HEK293 (cell line): ENCODE data around the gene SUMO3.
A peak's percentile ranks its signal among the peaks of the same experiment; 100 is the strongest.

ENCODE experiments used
- CTCF ChIA-PET: fragments of 350-600 bp; formaldehyde crosslinking; extraction: SDS; loops from one replicate; lab custom pipeline; 2021; ENCODE audit warnings: antibody characterized with exemption; lab: Yijun Ruan, JAX
- POLR2A ChIA-PET: fragments of 300-600 bp; formaldehyde crosslinking; extraction: SDS; loops from one replicate; lab custom pipeline; 2020; ENCODE audit warnings: antibody characterized with exemption, inconsistent platforms; lab: Yijun Ruan, JAX
- H3K27ac ChIP-seq: fragments of 200-500 bp; sonication (Bioruptor generic); 2 replicates; pipeline ENCODE4 v1.5.1; 2014; ENCODE audit warnings: low read depth, low read length, control low read depth, inconsistent platforms; ENCODE audit errors: extremely low read depth
- H3K36me3 ChIP-seq, 2 experiments: fragments of 200-500 bp in 1 of 2; sonication (Bioruptor generic) in 1 of 2; 1 replicate in 1 of 2; 2 replicates in 1 of 2; pipeline ENCODE4 v1.5.1; 2014 to 2017; ENCODE audit warnings: inconsistent platforms in 2 of 2, low read length in 2 of 2; ENCODE audit not compliant: control insufficient read depth in 2 of 2, insufficient read depth in 1 of 2
- H3K4me1 ChIP-seq: fragments of 200-500 bp; sonication (Bioruptor generic); 2 replicates; pipeline ENCODE4 v1.5.1; 2014; ENCODE audit warnings: mild to moderate bottlenecking, low read length, inconsistent platforms; ENCODE audit not compliant: control insufficient read depth, insufficient read depth
- H3K4me3 ChIP-seq: 2 replicates; pipeline ENCODE4 v1.5.1; 2011; ENCODE audit warnings: low read depth, mild to moderate bottlenecking, control low read depth, low read length, moderate library complexity
- H3K9me3 ChIP-seq: fragments of 200-500 bp; sonication (Bioruptor generic); 2 replicates; pipeline ENCODE4 v1.5.1; 2014; ENCODE audit warnings: low read depth, low read length, inconsistent platforms; ENCODE audit not compliant: control insufficient read depth, insufficient read depth
- IKZF3 ChIP-seq: fragments of 450-650 bp; IDR thresholded peaks from 2 replicates; pipeline ENCODE4 v1.5.0; 2018; ENCODE audit warnings: missing biosample characterization, mild to moderate bottlenecking, missing genetic modification characterization, moderate library complexity
- ZBTB1 ChIP-seq: fragments of 450-650 bp; formaldehyde crosslinking; IDR thresholded peaks from 2 replicates; pipeline ENCODE4 v1.5.1; 2016; ENCODE audit warnings: missing biosample characterization, missing genetic modification characterization
- ZBTB17 ChIP-seq: fragments of 450-650 bp; formaldehyde crosslinking; IDR thresholded peaks from 2 replicates; pipeline ENCODE4 v1.5.1; 2016; ENCODE audit warnings: missing biosample characterization, missing genetic modification characterization
- ZBTB44 ChIP-seq: fragments of 450-650 bp; IDR thresholded peaks from 2 replicates; pipeline ENCODE4 v1.5.1; 2018; ENCODE audit warnings: missing biosample characterization, mild to moderate bottlenecking, missing genetic modification characterization
- ZIC2 ChIP-seq: fragments of 450-650 bp; formaldehyde crosslinking; IDR thresholded peaks from 2 replicates; pipeline ENCODE4 v1.5.1; 2016; ENCODE audit warnings: missing biosample characterization, missing genetic modification characterization
- ZNF26 ChIP-seq: fragments of 450-650 bp; formaldehyde crosslinking; IDR thresholded peaks from 2 replicates; pipeline ENCODE4 v1.5.1; 2016; ENCODE audit warnings: missing biosample characterization, missing genetic modification characterization
- ZNF623 ChIP-seq: fragments of 450-650 bp; formaldehyde crosslinking; IDR thresholded peaks from 2 replicates; pipeline ENCODE4 v1.5.1; 2016; ENCODE audit warnings: missing biosample characterization, missing genetic modification characterization
- ZNF785 ChIP-seq: fragments of 450-650 bp; formaldehyde crosslinking; IDR thresholded peaks from 2 replicates; pipeline ENCODE4 v1.5.1; 2016; ENCODE audit warnings: missing biosample characterization, missing genetic modification characterization
- ZNF791 ChIP-seq: fragments of 450-650 bp; formaldehyde crosslinking; IDR thresholded peaks from 2 replicates; pipeline ENCODE4 v1.5.1; 2016; ENCODE audit warnings: missing biosample characterization, missing genetic modification characterization
- TF ChIP-seq, protein P1 (sequence below): fragments of 450-650 bp; formaldehyde crosslinking; IDR thresholded peaks from 2 replicates; pipeline ENCODE4; 2016; ENCODE audit warnings: missing biosample characterization, missing genetic modification characterization
- TF ChIP-seq, protein P2 (sequence below): fragments of 450-650 bp; formaldehyde crosslinking; IDR thresholded peaks from 2 replicates; pipeline ENCODE4 v1.5.1; 2017; ENCODE audit warnings: missing biosample characterization, missing genetic modification characterization
- TF ChIP-seq, protein P3 (sequence below): IDR thresholded peaks from 2 replicates; pipeline ENCODE4 v1.6.1; 2011; ENCODE audit warnings: mild to moderate bottlenecking, low read depth, low read length, borderline replicate concordance

SUMO3 gene

DNA sequence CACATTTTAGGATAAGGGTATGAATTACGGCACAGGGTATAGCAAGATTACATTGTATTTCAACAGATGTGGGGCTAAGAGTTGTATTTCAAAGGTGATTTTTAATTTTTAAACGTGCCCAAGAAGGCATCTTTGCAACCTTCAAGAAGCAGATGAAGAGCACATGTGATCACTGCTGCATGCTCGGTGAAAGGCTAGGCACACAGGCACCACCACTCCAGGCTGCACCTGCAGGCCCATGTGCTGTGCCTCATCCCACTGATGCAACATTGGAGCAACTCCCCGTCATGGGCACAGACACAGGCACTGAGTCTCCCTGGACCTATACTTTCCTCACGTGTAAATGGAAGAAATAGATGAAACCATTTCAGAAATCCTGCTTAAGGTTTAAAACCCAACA is 39.8 kb downstream of the SUMO3 start:
- TF ChIP-seq, protein P1, sequence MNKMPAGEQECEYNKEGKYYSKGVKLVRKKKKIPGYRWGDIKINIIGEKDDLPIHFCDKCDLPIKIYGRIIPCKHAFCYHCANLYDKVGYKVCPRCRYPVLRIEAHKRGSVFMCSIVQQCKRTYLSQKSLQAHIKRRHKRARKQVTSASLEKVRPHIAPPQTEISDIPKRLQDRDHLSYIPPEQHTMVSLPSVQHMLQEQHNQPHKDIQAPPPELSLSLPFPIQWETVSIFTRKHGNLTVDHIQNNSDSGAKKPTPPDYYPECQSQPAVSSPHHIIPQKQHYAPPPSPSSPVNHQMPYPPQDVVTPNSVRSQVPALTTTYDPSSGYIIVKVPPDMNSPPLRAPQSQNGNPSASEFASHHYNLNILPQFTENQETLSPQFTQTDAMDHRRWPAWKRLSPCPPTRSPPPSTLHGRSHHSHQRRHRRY (tag by site-specific recombination), result no peak
- TF ChIP-seq ZBTB17 (tag by site-specific recombination), result peak; percentile 55
- ChIA-PET CTCF (interaction anchor here (1.6 kb wide), 1 partner anchor 15 kb away, joined by 6 read pairs; no protein-coding TSS in a partner anchor), POLR2A (no interaction called here)
- Histone ChIP-seq H3K4me1 (no peaks in the 10 kb centered on the region), H3K4me3 (no peak overlapping the region), H3K9me3 (no peaks in the 10 kb centered on the region), H3K27ac (no peak overlapping the region), H3K36me3 (peaks cover 24 to 60% of the 10 kb centered on the region in 2 experiments)

GRCh38 chr21:44774972-44775371 is 42.9 kb downstream of the SUMO3 start:
- Histone ChIP-seq H3K9me3 (no peaks in the 10 kb centered on the region), H3K4me3 (no peak overlapping the region), H3K4me1 (no peaks in the 10 kb centered on the region), H3K27ac (no peak overlapping the region), H3K36me3 (peaks cover 19 to 78% of the 10 kb centered on the region in 2 experiments)
- CTCF ChIA-PET, result interaction anchor here (1.7 to 2.1 kb wide), 2 partner anchors 14 to 18 kb away, joined by 5 to 12 read pairs; no protein-coding TSS in a partner anchor
- TF ChIP-seq, protein P2, sequence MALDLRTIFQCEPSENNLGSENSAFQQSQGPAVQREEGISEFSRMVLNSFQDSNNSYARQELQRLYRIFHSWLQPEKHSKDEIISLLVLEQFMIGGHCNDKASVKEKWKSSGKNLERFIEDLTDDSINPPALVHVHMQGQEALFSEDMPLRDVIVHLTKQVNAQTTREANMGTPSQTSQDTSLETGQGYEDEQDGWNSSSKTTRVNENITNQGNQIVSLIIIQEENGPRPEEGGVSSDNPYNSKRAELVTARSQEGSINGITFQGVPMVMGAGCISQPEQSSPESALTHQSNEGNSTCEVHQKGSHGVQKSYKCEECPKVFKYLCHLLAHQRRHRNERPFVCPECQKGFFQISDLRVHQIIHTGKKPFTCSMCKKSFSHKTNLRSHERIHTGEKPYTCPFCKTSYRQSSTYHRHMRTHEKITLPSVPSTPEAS (tag by site-specific recombination), result no peak
- peak; percentile 62 for TF ChIP-seq ZNF623 (tag by site-specific recombination)
- POLR2A ChIA-PET, result no interaction called here

DNA sequence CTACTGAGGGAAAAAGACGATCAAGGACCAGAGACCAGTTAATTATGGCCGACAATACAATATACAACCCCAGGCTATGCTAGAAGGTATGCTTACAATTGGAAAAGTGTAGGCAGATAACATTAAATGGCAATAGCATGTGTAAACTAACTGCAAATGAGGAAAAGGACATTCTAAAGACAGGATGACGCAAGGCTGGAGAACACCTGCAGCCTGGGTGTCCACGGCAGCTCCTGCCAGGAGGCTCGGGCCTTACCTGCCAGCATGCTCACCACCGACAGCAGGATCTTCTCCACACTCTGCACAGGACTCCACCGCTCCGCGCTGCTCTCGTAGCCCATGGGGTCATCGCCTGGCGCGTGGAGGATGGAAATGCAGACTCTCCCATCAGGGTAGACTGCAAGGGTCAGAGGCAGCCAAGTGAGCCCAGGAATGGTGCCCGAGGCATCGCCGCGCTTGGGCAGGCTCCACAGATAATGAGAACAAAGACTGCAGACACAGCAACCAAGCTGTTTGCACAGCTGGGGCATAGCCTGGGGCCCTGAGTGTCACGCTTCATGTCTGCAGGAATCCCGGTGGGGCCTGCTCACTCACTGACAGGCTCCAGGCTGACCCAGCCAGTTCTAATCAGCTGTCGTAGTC is 44.5 kb downstream of the SUMO3 start:
- H3K4me3 ChIP-seq, result no peak overlapping the region
- H3K36me3 ChIP-seq, result peaks cover 23 to 83% of the 10 kb centered on the region in 2 experiments
- TF ChIP-seq ZIC2 (tag by site-specific recombination) (peak; percentile 80), ZBTB1 (no peak)
- TF ChIP-seq, protein P3, sequence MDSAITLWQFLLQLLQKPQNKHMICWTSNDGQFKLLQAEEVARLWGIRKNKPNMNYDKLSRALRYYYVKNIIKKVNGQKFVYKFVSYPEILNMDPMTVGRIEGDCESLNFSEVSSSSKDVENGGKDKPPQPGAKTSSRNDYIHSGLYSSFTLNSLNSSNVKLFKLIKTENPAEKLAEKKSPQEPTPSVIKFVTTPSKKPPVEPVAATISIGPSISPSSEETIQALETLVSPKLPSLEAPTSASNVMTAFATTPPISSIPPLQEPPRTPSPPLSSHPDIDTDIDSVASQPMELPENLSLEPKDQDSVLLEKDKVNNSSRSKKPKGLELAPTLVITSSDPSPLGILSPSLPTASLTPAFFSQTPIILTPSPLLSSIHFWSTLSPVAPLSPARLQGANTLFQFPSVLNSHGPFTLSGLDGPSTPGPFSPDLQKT, result no peak
- POLR2A ChIA-PET, result no interaction called here
- H3K9me3 ChIP-seq, result no peaks in the 10 kb centered on the region
- no peak overlapping the region for H3K27ac ChIP-seq
- no peaks in the 10 kb centered on the region for H3K4me1 ChIP-seq
- CTCF ChIA-PET, result interaction anchor here (0.6 kb wide), 1 partner anchor 18 kb away, joined by 3 read pairs; no protein-coding TSS in a partner anchor

- H3K4me1 ChIP-seq, result no peaks in the 10 kb centered on the region
- H3K9me3 ChIP-seq, result no peaks in the 10 kb centered on the region
- ChIA-PET POLR2A (no interaction called here), CTCF (interaction anchor here (0.6 kb wide), 1 partner anchor 16 kb away, joined by 4 read pairs; no protein-coding TSS in a partner anchor)
- TF ChIP-seq ZBTB44 (no peak), ZNF791 (no peak), ZNF26 (no peak), ZNF785 (tag by site-specific recombination) (no peak), IKZF3 (tag by site-specific recombination) (no peak)
- peaks cover 17 to 75% of the 10 kb centered on the region in 2 experiments for H3K36me3 ChIP-seq
- H3K4me3 ChIP-seq, result no peak overlapping the region
- no peak overlapping the region for H3K27ac ChIP-seq
These were observed 45.9 kb downstream of the SUMO3 start for GRCh38 chr21:44771896-44772525.
